Skeletal muscle tissue (tissue), 4 donors: ENCODE data around the gene TPST2. TPM values are rescaled to one million over a fixed set of nuclear protein-coding genes. Genes with fewer than 3 reads are reported as not detected.

Source experiments
- H3K27ac ChIP-seq: one replicate; pipeline ENCODE4 v1.7.0; 2013; ENCODE audit warnings: mild to moderate bottlenecking, low read depth, low read length, inconsistent platforms
- H3K27me3 ChIP-seq, 3 donors: one replicate each; pipeline ENCODE4 v1.7.0; 2013; ENCODE audit warnings: low read length in 3 of 3; ENCODE audit not compliant: control insufficient read depth in 3 of 3, insufficient read depth in 3 of 3
- H3K36me3 ChIP-seq, 3 donors: one replicate each; pipeline ENCODE4 v1.7.0; 2013; ENCODE audit warnings: low read length in 3 of 3; ENCODE audit not compliant: control insufficient read depth in 3 of 3, insufficient read depth in 3 of 3
- H3K4me1 ChIP-seq, 3 donors: one replicate each; pipeline ENCODE4 v1.7.0; 2013; ENCODE audit warnings: low read length in 3 of 3, mild to moderate bottlenecking in 3 of 3; ENCODE audit not compliant: control insufficient read depth in 3 of 3, insufficient read depth in 3 of 3
- H3K4me3 ChIP-seq, 3 donors: one replicate each; pipeline ENCODE4 v1.7.0; 2013; ENCODE audit warnings: low read length in 3 of 3
- H3K9ac ChIP-seq, 3 donors: one replicate each; pipeline ENCODE4 v1.7.0; 2013; ENCODE audit warnings: low read length in 3 of 3, mild to moderate bottlenecking in 3 of 3, moderate library complexity in 2 of 3, low read depth in 1 of 3
- H3K9me3 ChIP-seq, 3 donors: one replicate each; pipeline ENCODE4 v1.7.0; 2013; ENCODE audit warnings: low read length in 3 of 3; ENCODE audit not compliant: control insufficient read depth in 3 of 3
- total RNA-seq: library from RNA; depleted of rRNA; stranded (reverse); fragments of >200 nt; gene quantifications from one replicate; pipeline ENCODE4 v1.2.3, GENCODE V29; 2014
- donor health status: Osteomylitis.

Gene TPST2
- total RNA-seq: 6.8 TPM

DNA sequence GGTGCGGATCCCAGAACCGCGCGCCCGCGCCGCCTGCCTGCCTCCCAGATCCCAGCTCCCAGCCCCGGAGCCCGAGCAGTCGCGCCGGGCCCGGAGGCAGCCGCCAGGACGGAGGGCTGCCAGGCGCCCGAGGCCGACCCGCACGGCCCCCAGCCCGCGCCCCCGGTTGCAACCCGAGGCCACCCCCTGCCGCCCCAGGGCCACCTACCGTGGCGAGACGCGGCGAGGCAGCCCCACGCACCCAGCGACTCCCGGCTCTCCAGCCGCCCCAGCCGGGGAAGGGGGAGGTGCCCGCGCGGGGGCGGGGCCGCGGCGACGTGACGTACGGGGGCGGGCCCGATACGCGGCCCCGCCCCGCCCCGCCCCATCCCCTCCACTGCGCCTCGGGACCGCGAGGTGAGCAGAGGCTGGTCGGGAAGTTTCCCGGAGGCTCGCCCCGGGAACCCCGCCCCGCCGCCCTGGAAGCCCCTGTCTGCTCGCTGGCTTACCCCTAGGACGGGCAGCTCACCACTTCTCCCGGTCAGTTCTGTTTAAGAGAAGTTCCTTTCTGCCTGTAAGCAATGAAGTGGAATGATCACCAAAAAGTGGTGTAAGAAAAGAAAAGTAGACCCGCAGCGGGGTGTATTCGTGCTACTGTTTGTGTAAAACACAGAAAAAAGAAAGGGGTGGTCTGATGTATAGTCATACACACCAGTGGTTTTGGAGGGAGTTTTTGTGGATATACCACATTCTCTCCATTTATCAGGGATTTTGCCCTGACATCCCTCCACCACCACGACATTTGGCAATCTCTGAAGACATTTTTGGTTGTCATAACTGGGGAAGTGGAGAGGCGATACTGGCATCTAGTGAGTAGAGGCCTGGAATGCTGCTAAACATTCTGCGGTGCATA is at the start of gene TPST2:
TSS of gene TPST2 (minus strand) at position 288 of the 892 bp plus-strand sequence. CDS start 48,502 bp downstream, outside the sequence.
- Histone ChIP-seq H3K27me3 (no peaks in the 10 kb centered on the region), H3K9ac (peak within 1 kb of the TSS; percentile 89 to 91 (median 90)), H3K9me3 (no peaks in the 10 kb centered on the region), H3K4me3 (peak within 1 kb of the TSS; percentile 81 to 88 (median 82)), H3K4me1 (peaks cover 25 to 33% (median 27%) of the 10 kb centered on the region in 3 donors), H3K36me3 (peaks cover 0 to 2% (median 0%) of the 10 kb centered on the region in 3 donors), H3K27ac (peak within 1 kb of the TSS; percentile 85)

DNA sequence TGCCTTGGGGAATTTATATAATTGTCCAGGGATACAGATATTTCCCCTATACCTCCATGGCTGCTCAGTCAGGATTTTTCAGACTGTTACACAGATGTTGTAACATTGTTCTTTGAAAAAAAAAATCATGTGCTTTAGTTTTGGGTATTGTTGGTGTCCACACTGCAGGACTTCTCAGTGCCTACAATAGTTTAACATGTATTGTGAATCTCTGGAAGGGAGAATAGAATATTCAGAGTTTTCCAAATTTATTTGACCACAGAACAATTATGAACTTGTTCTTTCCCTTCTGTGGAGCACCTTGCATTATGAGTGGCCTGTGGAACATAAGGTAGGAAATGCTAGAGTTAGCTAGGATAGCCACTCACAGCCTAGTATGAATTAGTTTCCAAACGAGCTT is 46.4 kb upstream of the TPST2 start:
- peaks cover 0 to 6% (median 4%) of the 10 kb centered on the region in 3 donors for H3K27me3 ChIP-seq
- H3K4me1 ChIP-seq: no peaks in the 10 kb centered on the region
- H3K4me3 ChIP-seq: no peak overlapping the region
- no peaks in the 10 kb centered on the region for H3K9me3 ChIP-seq
- H3K27ac ChIP-seq: no peak overlapping the region
- no peak overlapping the region for H3K9ac ChIP-seq
- H3K36me3 ChIP-seq: no peaks in the 10 kb centered on the region

DNA sequence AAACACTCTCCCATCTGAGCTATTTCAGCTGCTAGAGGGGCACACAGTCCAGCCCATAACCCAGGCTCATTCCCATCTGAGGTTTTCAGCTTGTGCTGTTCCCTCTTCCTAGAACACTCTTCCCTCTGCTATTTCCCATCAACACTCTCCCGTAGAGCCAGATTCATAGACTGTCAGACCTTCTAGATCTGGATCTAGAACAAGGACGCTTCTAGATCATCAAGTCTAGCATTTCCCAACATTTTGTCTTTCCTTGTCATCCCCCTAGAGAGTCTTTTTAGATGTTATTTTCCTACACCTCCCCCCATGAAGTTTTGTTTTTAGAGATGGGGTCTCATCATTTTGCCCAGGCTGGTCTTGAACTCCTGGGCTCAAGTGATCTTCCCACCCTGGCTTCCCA is 45.2 kb upstream of the TPST2 start:
- Histone ChIP-seq H3K4me3 (no peak overlapping the region), H3K9me3 (no peaks in the 10 kb centered on the region), H3K27me3 (peaks cover 0 to 6% (median 4%) of the 10 kb centered on the region in 3 donors), H3K9ac (no peak overlapping the region), H3K27ac (no peak overlapping the region), H3K4me1 (no peaks in the 10 kb centered on the region), H3K36me3 (no peaks in the 10 kb centered on the region)

DNA sequence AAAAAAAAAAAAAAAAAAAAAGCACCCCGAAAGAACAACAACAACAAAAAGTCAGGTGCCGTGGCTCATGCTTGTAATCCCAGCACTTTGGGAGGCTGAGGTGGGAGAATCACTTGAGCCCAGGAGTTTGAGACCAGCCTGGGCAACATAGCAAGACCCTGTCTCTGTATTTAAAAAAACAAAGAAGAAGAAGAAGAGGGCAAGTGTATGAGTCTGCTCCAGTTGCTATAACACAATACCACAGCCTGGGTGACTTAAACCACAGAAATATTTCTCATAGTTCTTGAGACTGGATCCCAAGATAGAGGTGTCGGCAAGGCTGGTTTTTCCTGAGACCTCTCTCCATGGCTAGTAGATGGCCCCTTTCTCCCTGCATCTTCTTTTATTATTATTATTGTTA is 44.3 kb upstream of the TPST2 start:
- no peak overlapping the region for H3K9ac ChIP-seq
- H3K27me3 ChIP-seq: peaks cover 0 to 6% (median 4%) of the 10 kb centered on the region in 3 donors
- H3K27ac ChIP-seq: no peak overlapping the region
- no peaks in the 10 kb centered on the region for H3K4me1 ChIP-seq
- H3K36me3 ChIP-seq: no peaks in the 10 kb centered on the region
- H3K9me3 ChIP-seq: no peaks in the 10 kb centered on the region
- H3K4me3 ChIP-seq: no peak overlapping the region

DNA sequence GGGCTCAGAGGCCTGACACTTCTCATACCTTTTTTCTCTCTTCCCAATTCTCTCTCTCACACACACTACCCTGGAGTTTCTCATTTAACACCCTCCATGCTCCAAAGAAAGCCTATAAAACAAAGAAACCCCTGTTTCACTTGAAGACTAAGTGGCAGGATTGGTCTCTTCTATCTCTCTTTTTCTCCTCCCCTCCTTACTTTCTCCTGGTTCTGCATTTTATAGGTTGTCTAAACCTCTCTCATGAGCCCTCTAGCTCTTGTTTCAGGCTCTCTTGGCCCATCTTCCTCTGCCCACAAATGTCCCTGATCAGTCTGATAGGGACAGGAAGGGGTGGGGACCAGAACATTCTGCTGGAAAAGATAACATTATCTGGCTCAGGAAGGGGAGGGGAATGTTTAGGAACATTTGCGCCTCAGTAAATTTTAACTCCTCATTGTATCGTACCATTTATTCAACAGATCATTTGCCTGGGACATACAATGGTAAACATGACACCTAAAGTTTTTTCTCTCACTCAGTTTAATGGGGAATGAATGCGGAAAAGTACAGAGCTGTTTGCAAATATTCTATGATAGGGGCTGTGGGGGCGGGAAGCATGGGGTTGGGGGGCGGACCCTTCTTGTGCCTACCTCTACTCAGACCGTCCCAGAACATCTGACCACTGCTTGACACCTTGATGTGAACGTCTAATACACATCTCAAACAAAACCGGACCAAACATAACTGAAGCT is 42.7 kb upstream of the TPST2 start:
- no peaks in the 10 kb centered on the region for H3K4me1 ChIP-seq
- no peak overlapping the region for H3K4me3 ChIP-seq
- H3K27ac ChIP-seq: no peak overlapping the region
- H3K27me3 ChIP-seq: no peaks in the 10 kb centered on the region
- H3K9me3 ChIP-seq: no peaks in the 10 kb centered on the region
- no peak overlapping the region for H3K9ac ChIP-seq
- no peaks in the 10 kb centered on the region for H3K36me3 ChIP-seq

DNA sequence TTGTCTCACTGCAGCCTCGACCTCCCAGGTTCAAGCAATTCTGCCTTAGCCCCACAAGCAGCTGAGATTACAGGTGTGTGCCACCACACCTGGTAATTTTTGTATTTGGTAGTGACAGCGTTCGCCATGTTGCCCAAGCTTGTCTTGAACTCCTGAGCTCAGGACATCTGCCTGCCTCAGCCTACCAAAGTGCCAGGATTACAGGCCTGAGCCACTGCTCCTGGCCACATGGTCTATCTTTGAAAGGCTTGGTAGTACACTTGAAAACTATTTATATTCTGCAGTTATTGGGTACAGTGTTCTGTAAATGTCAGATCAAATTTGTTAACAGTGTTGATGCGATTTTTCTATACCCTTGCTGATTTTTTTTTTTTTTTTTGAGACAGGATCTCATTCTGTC is 41.4 kb upstream of the TPST2 start:
- no peak overlapping the region for H3K4me3 ChIP-seq
- no peaks in the 10 kb centered on the region for H3K4me1 ChIP-seq
- no peaks in the 10 kb centered on the region for H3K9me3 ChIP-seq
- H3K9ac ChIP-seq: no peak overlapping the region
- no peaks in the 10 kb centered on the region for H3K27me3 ChIP-seq
- no peak overlapping the region for H3K27ac ChIP-seq
- no peaks in the 10 kb centered on the region for H3K36me3 ChIP-seq

DNA sequence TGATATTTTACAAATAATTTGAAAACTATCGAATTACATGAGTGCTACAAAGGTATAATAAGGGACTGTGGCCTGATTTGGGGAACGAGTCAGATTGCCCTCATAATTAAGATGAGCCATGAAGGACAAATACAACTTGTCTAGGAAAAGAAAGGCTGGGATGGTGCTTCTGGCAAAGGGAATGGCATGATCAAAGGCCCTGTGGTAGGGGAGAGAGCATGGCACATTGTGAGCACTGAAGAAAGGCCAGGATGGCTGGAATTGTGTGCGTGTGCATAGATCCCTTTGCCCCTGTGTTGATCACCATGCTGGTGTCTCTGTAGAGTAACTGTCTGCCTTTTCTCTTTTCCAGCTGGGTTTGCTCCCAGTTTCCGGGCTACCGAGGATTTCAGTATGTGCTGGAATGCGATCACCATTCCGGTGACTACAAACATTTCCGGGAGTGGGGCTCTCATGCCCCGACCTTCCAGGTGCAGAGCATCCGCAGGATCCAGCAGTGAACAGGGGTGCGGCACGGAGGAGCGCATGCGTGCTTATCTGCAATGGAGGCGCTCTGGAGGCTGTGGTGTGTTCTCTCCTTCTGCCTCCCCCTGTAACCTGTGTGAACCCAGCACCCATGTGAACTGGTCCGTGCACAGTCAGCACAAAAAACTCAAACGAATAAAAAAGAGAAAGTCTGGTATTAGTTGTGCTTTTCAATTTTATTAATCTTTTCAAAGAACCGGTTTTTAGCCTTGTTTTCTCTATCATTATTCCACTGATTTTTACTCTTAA is 40.2 kb upstream of the TPST2 start:
- Histone ChIP-seq H3K9ac (no peak overlapping the region), H3K4me1 (no peaks in the 10 kb centered on the region), H3K9me3 (no peaks in the 10 kb centered on the region), H3K27ac (no peak overlapping the region), H3K36me3 (no peaks in the 10 kb centered on the region), H3K4me3 (no peak overlapping the region), H3K27me3 (no peaks in the 10 kb centered on the region)

DNA sequence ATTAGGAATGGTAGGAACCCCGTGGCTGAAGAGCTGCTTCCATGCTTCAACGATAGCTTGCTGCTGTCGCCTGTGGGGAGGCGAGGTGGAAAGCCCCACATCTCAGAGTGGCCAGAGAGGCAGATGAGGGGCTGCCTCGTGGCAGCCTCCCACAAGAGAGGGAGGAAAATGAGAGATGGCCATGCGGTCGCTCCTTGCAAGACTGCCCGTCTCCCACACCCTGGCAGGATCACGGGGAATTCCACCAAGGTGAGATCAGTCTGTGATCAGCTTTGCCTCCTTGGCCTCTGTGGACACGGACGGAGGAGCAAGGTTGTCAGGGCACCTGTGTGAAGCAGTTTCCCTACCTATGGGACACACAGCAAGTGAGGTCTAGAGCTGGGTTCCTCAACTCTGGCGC is 34.9 kb upstream of the TPST2 start:
- H3K9ac ChIP-seq: no peak overlapping the region
- H3K9me3 ChIP-seq: no peaks in the 10 kb centered on the region
- no peaks in the 10 kb centered on the region for H3K27me3 ChIP-seq
- H3K36me3 ChIP-seq: no peaks in the 10 kb centered on the region
- H3K4me1 ChIP-seq: no peaks in the 10 kb centered on the region
- no peak overlapping the region for H3K27ac ChIP-seq
- H3K4me3 ChIP-seq: no peak overlapping the region

DNA sequence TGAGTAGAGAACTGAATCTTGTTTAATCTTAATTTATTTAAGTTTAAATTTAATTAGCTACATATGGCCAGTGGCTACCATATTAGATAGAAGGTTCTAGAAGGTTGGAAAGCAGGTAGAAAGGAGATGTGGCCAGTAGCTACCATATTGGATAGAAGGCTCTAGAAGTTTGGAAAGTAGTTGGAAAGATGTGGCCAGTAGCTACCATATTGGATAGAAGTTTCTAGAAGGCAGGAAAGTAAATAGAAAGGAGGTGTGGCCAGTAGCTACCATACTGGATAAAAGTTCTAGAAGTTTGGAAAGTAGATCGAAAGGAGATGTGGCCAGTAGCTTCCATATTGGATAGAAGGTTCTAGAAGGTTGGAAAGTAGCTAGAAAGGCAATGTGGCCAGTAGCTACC is 34.1 kb upstream of the TPST2 start:
- Histone ChIP-seq H3K36me3 (no peaks in the 10 kb centered on the region), H3K27ac (no peak overlapping the region), H3K27me3 (no peaks in the 10 kb centered on the region), H3K4me3 (no peak overlapping the region), H3K9ac (no peak overlapping the region), H3K4me1 (peaks cover 0 to 5% (median 2%) of the 10 kb centered on the region in 3 donors), H3K9me3 (no peaks in the 10 kb centered on the region)
